GM19023 (cell line): ENCODE measurements around the gene ACTN1.

Experiments used
- ATAC-seq: cut with Tn5 transposase; IDR thresholded peaks from one replicate; pipeline ENCODE4 v1.9.1; 2021; ENCODE audit warnings: mild to moderate bottlenecking, moderate library complexity; ENCODE audit not compliant: unreplicated experiment

Gene ACTN1

GRCh38 chr14:68937471-68938270, 41.4 kb downstream of the ACTN1 start:
- ATAC-seq, result no peak

GRCh38 chr14:68936980-68937379, 42.1 kb downstream of the ACTN1 start:
- ATAC-seq, result no peak

GRCh38 chr14:68936476-68936875, 42.6 kb downstream of the ACTN1 start:
- ATAC-seq, result no peak

GRCh38 chr14:68935761-68936214, 43.3 kb downstream of the ACTN1 start:
- ATAC-seq, result no peak

GRCh38 chr14:68934066-68934465, 45.0 kb downstream of the ACTN1 start:
- no peak for ATAC-seq

- ATAC-seq, result no peak
Observed at GRCh38 chr14:68932686-68933085, 46.4 kb downstream of the ACTN1 start.

GRCh38 chr14:68932231-68932630, 46.9 kb downstream of the ACTN1 start:
- ATAC-seq, result no peak

GRCh38 chr14:68931474-68932051, 47.5 kb downstream of the ACTN1 start:
- ATAC-seq, result no peak

GRCh38 chr14:68931063-68931462, 48.0 kb downstream of the ACTN1 start:
- no peak for ATAC-seq

GRCh38 chr14:68929623-68930307, 49.3 kb downstream of the ACTN1 start:
- no peak for ATAC-seq

- ATAC-seq, result no peak
Observed at GRCh38 chr14:68928770-68929550, 50.1 kb downstream of the ACTN1 start.

GRCh38 chr14:68927956-68928675, 51.0 kb downstream of the ACTN1 start:
- ATAC-seq, result no peak

- ATAC-seq, result no peak
Observed at GRCh38 chr14:68927089-68927488, 52.0 kb downstream of the ACTN1 start.

GRCh38 chr14:68926236-68926635, 52.9 kb downstream of the ACTN1 start:
- no peak for ATAC-seq

GRCh38 chr14:68925373-68925772, 53.7 kb downstream of the ACTN1 start:
- ATAC-seq, result no peak

GRCh38 chr14:68924186-68925158, 54.6 kb downstream of the ACTN1 start:
- no peak for ATAC-seq

- no peak for ATAC-seq
Observed at GRCh38 chr14:68922886-68923285, 56.2 kb downstream of the ACTN1 start.

GRCh38 chr14:68922201-68922621, 56.9 kb downstream of the ACTN1 start:
- ATAC-seq, result no peak

- ATAC-seq, result no peak
Observed at GRCh38 chr14:68921666-68922065, 57.4 kb downstream of the ACTN1 start.
